ENCODE data around the gene C11orf42. TPM values are rescaled to one million over a fixed set of nuclear protein-coding genes. Genes with fewer than 3 reads are reported as not detected.

C11orf42 gene
- polyA plus RNA-seq (ENCODE audit: insufficient read length): 0.24 TPM

GRCh38 chr11:6205366-6205765 lies at the start of gene C11orf42:
Gene C11orf42, plus strand, starts transcription at chr11:6205557. Its CDS starts 59 bp downstream, at chr11:6205616.
- no peak for DNase-seq (ENCODE audit: low read depth)

- DNase-seq (ENCODE audit: low read depth): no peak
Measured at GRCh38 chr11:6156628-6157359, 48.6 kb upstream of the C11orf42 start.

GRCh38 chr11:6170226-6170625 lies 35.1 kb upstream of the C11orf42 start, which contains the start of gene OR52B2:
Gene OR52B2, minus strand, starts transcription at chr11:6170326. Its CDS starts 0 bp downstream, at chr11:6170326.
- DNase-seq (ENCODE audit: low read depth): no peak

GRCh38 chr11:6175440-6175839 lies 29.9 kb upstream of the C11orf42 start:
- DNase-seq (ENCODE audit: low read depth): no peak

DNA sequence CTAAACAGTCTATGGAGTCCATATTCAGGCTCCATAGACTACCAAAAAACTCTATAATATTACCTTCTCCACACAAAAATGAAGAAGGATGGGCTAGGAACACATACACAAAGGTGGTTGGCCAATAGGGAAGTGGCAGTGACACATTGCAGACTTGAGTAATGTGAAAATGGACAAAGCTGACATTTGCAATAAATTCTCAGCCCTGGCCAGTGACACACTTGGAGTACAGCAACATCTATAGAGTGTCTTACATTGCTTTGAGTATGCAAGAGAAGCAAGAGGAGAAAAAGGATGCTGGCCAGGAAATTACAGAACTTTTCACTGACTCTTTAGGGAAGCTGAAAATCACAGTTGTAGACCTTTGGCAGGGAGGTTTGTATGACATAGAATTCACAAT lies 13.6 kb upstream of the C11orf42 start:
- DNase-seq (ENCODE audit: low read depth): no peak

DNA sequence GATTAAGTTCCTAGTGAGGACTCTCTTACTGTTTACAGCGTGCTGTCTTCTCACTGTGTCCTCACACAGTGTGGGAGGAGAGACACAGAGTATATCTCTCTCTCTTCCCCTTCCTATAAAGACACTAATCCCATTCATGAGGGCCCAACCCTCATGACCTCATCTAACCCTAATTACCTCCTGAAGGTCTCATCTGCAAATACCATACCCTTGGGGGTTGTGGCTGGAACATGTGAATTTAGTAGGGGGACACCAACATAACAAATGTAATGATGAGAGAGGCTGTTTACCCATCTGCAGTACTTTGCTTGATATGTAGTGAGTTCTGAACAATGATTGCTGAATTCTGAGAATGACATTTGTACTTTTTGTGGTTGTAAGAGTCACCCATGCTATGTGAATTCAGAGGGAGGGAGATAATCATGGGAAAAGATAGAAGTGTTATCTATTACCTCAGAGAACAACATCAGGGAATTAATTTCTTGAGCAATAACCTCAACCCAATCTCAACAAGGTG lies 11.2 kb upstream of the C11orf42 start:
- DNase-seq (ENCODE audit: low read depth): no peak

GRCh38 chr11:6196396-6196795 lies 9.0 kb upstream of the C11orf42 start:
- DNase-seq (ENCODE audit: low read depth): no peak

GRCh38 chr11:6197466-6198200 lies 7.7 kb upstream of the C11orf42 start:
- DNase-seq (ENCODE audit: low read depth): no peak

DNA sequence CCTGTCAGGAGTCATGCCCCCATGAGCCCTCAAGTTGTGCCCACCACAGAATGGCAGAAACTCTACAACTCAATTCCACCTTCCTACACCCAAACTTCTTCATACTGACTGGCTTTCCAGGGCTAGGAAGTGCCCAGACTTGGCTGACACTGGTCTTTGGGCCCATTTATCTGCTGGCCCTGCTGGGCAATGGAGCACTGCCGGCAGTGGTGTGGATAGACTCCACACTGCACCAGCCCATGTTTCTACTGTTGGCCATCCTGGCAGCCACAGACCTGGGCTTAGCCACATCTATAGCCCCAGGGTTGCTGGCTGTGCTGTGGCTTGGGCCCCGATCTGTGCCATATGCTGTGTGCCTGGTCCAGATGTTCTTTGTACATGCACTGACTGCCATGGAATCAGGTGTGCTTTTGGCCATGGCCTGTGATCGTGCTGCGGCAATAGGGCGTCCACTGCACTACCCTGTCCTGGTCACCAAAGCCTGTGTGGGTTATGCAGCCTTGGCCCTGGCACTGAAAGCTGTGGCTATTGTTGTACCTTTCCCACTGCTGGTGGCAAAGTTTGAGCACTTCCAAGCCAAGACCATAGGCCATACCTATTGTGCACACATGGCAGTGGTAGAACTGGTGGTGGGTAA lies 6.1 kb upstream of the C11orf42 start, which contains the start of gene OR52W1:
OR52W1 (plus strand) TSS at position 51 of the 637 bp plus-strand sequence; CDS start at position 51, 0 bp downstream.
- no peak for DNase-seq (ENCODE audit: low read depth)

GRCh38 chr11:6200975-6201374 lies 4.4 kb upstream of the C11orf42 start:
- DNase-seq (ENCODE audit: low read depth): no peak

- DNase-seq (ENCODE audit: low read depth): no peak
Measured at GRCh38 chr11:6201481-6201880, 3.9 kb upstream of the C11orf42 start.

DNA sequence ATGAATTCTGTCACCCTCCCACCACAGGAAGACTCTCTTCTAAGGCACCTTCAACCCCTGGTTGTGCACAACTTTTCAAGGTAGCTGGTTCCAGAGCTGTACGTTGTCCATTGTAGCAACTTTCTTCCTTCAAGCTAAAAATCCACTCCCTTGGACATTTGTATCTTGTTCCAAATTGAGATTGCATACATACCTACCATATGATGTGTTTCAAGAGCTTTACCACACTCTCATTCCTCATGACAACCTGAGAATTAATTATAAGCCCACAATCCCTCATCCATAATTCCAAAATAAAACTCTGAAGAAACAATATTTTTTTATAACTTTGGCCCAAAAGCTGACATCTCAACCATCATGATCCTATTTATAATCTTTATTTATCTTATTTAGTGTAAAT lies 3.3 kb upstream of the C11orf42 start:
- no peak for DNase-seq (ENCODE audit: low read depth)

DNA sequence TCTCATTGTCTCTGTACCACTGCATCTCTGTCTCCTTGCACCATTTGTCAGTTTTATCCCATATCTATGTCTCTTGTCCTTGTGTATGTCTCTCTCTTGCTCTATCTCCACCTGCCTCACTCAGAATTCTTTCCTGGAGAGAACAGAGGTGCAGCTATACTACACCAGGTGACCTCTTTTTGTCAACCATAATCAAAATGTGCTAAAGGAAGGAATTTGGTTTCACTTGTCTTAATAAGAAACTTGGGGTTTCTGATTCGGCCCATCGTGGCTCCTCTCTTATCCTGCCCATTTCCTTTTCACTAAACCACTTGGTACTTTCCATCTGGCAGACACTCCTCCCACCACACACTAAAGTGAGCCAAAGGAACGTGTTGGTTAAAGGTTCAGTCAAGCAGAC lies 2.0 kb upstream of the C11orf42 start:
- no peak for DNase-seq (ENCODE audit: low read depth)

GRCh38 chr11:6204706-6205105 lies 651 bp upstream of the C11orf42 start:
- DNase-seq (ENCODE audit: low read depth): no peak

DNA sequence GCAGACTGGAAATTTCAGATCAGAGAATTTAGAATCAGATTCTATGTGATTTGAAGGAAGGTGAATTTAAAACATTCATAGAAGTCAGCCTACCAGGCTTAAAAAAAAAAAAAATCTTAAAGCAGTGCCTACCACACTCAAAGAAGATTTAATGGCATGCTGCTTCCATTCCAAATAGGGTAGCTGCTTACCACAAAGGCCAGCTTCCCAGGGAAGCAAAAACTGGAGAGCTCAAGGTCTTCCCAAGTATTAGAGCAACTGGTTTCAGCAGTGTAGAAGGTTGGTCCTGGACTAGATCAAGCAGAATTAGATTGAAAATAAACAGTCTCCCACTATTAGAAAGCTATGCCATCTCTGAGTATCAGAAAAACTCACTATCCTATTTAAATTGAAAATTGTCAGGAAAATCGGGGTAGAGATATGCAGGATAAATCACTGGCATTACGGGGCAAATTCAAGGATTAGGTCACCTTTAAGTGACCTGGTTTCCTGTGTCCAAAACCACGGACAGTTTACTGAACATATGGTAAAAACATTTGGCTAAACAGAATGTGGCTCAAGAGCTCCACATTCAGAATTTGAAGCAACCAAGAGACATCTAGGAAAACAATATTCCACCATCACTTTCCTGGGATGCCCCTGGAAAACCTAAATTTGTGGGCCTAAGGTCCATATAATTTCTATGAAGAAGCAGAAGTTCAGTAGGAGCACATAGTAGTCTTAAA lies 1.3 kb downstream of the C11orf42 start:
- no peak for DNase-seq (ENCODE audit: low read depth)

GRCh38 chr11:6209801-6210200 lies 4.4 kb downstream of the C11orf42 start:
- no peak for DNase-seq (ENCODE audit: low read depth)

DNA sequence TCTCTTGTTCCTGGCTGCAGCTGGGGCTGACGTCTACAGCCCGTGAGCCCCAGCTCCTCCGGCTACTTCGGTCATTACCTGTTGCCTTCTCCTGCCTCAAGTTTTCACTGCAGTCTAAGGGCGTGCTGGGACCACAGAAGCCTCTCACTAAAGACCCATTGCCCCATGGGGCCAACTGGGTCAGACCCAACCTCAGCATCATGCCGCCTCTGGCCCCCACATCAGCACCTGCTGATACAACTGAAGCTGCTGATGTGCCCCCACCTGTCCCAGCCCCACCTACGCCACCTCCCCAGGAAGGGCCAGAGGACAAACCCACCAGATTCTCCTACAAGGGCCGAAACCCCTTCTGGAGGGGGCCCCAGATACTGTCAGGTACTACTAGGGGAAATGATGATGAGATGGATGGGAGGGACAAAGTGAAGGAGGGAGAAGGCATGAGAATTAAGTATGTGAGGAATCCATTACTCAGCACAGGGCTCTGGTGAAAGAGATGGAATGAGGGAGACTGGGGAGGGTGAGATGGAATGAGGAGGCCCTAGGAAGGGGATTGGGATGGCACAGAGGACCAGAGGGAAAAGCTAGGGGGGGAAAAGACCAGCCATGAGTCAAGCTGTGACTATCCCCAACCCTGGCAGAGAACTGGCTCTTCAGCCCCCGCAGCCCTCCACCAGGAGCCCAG lies 5.1 kb downstream of the C11orf42 start:
- DNase-seq (ENCODE audit: low read depth): no peak

DNA sequence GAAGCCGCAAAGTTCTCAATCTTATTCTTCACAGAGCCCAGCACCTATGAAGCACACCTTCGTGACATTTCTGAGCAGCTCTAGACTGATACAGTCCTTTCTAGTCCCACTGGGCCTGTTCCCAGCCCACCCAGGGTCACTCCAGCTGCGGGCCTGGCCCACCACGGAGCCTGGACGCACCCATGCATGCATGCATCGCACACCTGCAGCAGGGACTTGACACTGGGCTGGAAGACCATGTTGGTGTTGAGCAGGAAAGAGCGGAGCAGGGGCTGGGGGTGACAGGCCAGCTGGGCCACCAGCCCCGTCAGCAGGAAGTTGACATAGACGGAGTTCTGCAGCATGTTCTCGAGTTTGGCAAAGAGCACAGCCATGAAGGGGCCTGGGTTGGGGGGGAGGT lies 9.2 kb downstream of the C11orf42 start:
- DNase-seq (ENCODE audit: low read depth): no peak

GRCh38 chr11:6216501-6216900 lies 11.1 kb downstream of the C11orf42 start:
- DNase-seq (ENCODE audit: low read depth): no peak

- DNase-seq (ENCODE audit: low read depth): no peak
Measured at GRCh38 chr11:6217722-6218121, 12.4 kb downstream of the C11orf42 start.

GRCh38 chr11:6219359-6219758 lies 14.0 kb downstream of the C11orf42 start:
- no peak for DNase-seq (ENCODE audit: low read depth)

All from forelimb muscle (tissue), 1 donor.